Neural cell (in vitro differentiated cells): ENCODE data around the gene MACROD1. TPM values are rescaled to one million over a fixed set of nuclear protein-coding genes. Genes with fewer than 3 reads are reported as not detected.

ENCODE experiments used
- H2AFZ ChIP-seq: fragments of 200-600, 300-800 bp; sonication (generic), shearing (Covaris generic); 2 replicates; pipeline ENCODE4 v1.6.0; 2014; ENCODE audit warnings: low read depth, mild to moderate bottlenecking, antibody characterized with exemption, low read length, moderate library complexity
- H3F3A ChIP-seq: fragments of 200-600 bp; shearing (Covaris generic); 2 replicates; pipeline ENCODE4 v1.6.1; 2016; ENCODE audit warnings: mild to moderate bottlenecking, moderate library complexity, mixed read lengths, antibody characterized with exemption, low read length; ENCODE audit not compliant: insufficient read depth, poor library complexity, severe bottlenecking
- H3K27ac ChIP-seq: fragments of 200-600, 300-800 bp; sonication (generic), shearing (Covaris generic); 2 replicates; pipeline ENCODE4 v1.5.1; 2014; ENCODE audit warnings: mild to moderate bottlenecking, low read length, moderate library complexity
- H3K27me3 ChIP-seq: fragments of 300-800, 200-600 bp; sonication (generic), shearing (Covaris generic); 2 replicates; pipeline ENCODE4 v1.6.0; 2014; ENCODE audit warnings: mild to moderate bottlenecking, low read depth, low read length, moderate library complexity; ENCODE audit not compliant: insufficient read depth
- H3K36me3 ChIP-seq: fragments of 300-800, 200-600 bp; sonication (generic), shearing (Covaris generic); 2 replicates; pipeline ENCODE4 v1.5.1; 2014; ENCODE audit warnings: mild to moderate bottlenecking, antibody characterized with exemption, low read length, moderate library complexity; ENCODE audit not compliant: insufficient read depth
- H3K4me2 ChIP-seq: fragments of 300-800, 200-600 bp; sonication (generic), shearing (Covaris generic); 2 replicates; pipeline ENCODE4 v1.6.0; 2014; ENCODE audit warnings: mild to moderate bottlenecking, low read length
- H3K4me3 ChIP-seq: fragments of 300-800, 200-600 bp; sonication (generic), shearing (Covaris generic); 2 replicates; pipeline ENCODE4 v1.5.1; 2014; ENCODE audit warnings: mild to moderate bottlenecking, low read length, moderate library complexity
- H3K79me2 ChIP-seq: fragments of 200-600 bp; shearing (Covaris generic); replicated peaks from 2 replicates; pipeline ENCODE4 v1.6.0; 2014; ENCODE audit warnings: mild to moderate bottlenecking, low read length, moderate library complexity; ENCODE audit not compliant: insufficient read depth
- H3K9ac ChIP-seq: fragments of 300-800, 200-600 bp; sonication (generic), shearing (Covaris generic); 2 replicates; pipeline ENCODE4 v1.6.1; 2016; ENCODE audit warnings: mild to moderate bottlenecking, low read length, mixed read lengths
- H3K9me2 ChIP-seq: fragments of 200-600 bp; shearing (Covaris generic); 2 replicates; pipeline ENCODE4 v1.6.1; 2016; ENCODE audit warnings: mild to moderate bottlenecking, low read length, mixed read lengths; ENCODE audit not compliant: insufficient read depth
- H3K9me3 ChIP-seq: fragments of 200-600, 300-800 bp; sonication (generic), shearing (Covaris generic); 2 replicates; pipeline ENCODE4 v1.6.1; 2016; ENCODE audit warnings: mild to moderate bottlenecking, mixed run types, low read length, moderate library complexity, mixed read lengths
- H4K20me1 ChIP-seq: fragments of 200-600 bp; shearing (Covaris generic); 2 replicates; pipeline ENCODE4 v1.6.1; 2016; ENCODE audit warnings: mild to moderate bottlenecking, mixed run types; ENCODE audit not compliant: insufficient read depth
- CTCF ChIP-seq: fragments of 450-650 bp; IDR thresholded peaks from 2 replicates; pipeline ENCODE4 v1.5.1; 2014; ENCODE audit warnings: antibody characterized with exemption, mild to moderate bottlenecking, moderate library complexity; ENCODE audit not compliant: poor library complexity, severe bottlenecking
- EP300 ChIP-seq: fragments of 450-650 bp; conservative IDR thresholded peaks from 2 replicates; pipeline ENCODE4 v1.6.1; 2014; ENCODE audit warnings: antibody characterized with exemption, mild to moderate bottlenecking, moderate library complexity; ENCODE audit not compliant: poor library complexity, severe bottlenecking
- EZH2 ChIP-seq: fragments of 200-600, 300-800 bp; shearing (Covaris generic), sonication (generic); IDR thresholded peaks from 2 replicates; pipeline ENCODE4 v1.6.1; 2014; ENCODE audit warnings: antibody characterized with exemption, low read length, borderline replicate concordance, mild to moderate bottlenecking; ENCODE audit not compliant: insufficient read depth, poor library complexity, severe bottlenecking
- MXI1 ChIP-seq: fragments of 450-650 bp; conservative IDR thresholded peaks from 2 replicates; pipeline ENCODE4 v1.6.1; 2014; ENCODE audit warnings: antibody characterized with exemption, mild to moderate bottlenecking; ENCODE audit not compliant: poor library complexity, severe bottlenecking
- POLR2AphosphoS5 ChIP-seq: IDR thresholded peaks from 2 replicates; pipeline ENCODE4 v1.6.1; 2012
- RAD21 ChIP-seq: fragments of 450-650 bp; conservative IDR thresholded peaks from 2 replicates; pipeline ENCODE4 v1.6.1; 2014; ENCODE audit warnings: antibody characterized with exemption, mild to moderate bottlenecking, moderate library complexity
- REST ChIP-seq: IDR thresholded peaks from 2 replicates; pipeline ENCODE4 v1.6.1; 2012; ENCODE audit warnings: borderline replicate concordance
- SMC3 ChIP-seq: fragments of 450-650 bp; conservative IDR thresholded peaks from 2 replicates; pipeline ENCODE4 v1.6.1; 2014; ENCODE audit warnings: antibody characterized with exemption, mild to moderate bottlenecking, moderate library complexity; ENCODE audit not compliant: poor library complexity
- TAF1 ChIP-seq: IDR thresholded peaks from 2 replicates; pipeline ENCODE4 v1.6.1; 2012; ENCODE audit warnings: low read depth
- polyA plus RNA-seq: library from polyadenylated mRNA; depleted of rRNA; stranded (reverse); fragments of >200 nt; gene quantifications from 2 replicates; pipeline ENCODE4 v1.2.3, GENCODE V29; 2014

Gene MACROD1
- polyA plus RNA-seq, 1 donor from 2014 or later, result 30.8 TPM

DNA sequence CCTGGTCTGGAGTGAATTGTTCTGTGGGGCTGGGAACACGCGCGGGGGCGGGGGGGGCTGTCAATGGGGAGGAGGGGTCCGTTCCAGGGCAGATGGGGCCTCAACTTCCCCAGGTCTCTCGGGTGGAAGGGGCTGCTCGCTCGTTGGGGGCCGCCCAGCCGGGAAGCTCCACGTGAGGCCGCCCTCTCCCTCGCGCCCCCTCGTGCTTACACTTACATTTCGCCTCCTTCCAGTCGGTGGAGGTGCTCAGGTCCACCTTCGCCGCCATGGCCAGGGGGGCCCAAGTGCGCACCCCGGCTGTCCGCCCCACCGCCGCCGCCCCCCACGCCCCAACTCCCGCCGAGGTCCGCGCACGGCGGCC lies 452 bp downstream of the MACROD1 start:
- H3K27ac ChIP-seq, result no peak overlapping the region
- no peak overlapping the region for H3K4me2 ChIP-seq
- no peaks in the 10 kb centered on the region for H3K27me3 ChIP-seq
- no peak overlapping the region for H2AFZ ChIP-seq
- H3K4me3 ChIP-seq, result peak overlapping the region; percentile 84
- peak overlapping the region; percentile 56 for H3K9ac ChIP-seq
- no peaks in the 10 kb centered on the region for H3K36me3 ChIP-seq
- TF ChIP-seq POLR2AphosphoS5 (no peak), EP300 (no peak), MXI1 (no peak), SMC3 (no peak), REST (no peak), RAD21 (no peak), CTCF (no peak)
- no peaks in the 10 kb centered on the region for H3F3A ChIP-seq
- H3K9me3 ChIP-seq, result no peaks in the 10 kb centered on the region
- H4K20me1 ChIP-seq, result no peaks in the 10 kb centered on the region
- no peaks in the 10 kb centered on the region for H3K9me2 ChIP-seq
- H3K79me2 ChIP-seq, result no peaks in the 10 kb centered on the region

DNA sequence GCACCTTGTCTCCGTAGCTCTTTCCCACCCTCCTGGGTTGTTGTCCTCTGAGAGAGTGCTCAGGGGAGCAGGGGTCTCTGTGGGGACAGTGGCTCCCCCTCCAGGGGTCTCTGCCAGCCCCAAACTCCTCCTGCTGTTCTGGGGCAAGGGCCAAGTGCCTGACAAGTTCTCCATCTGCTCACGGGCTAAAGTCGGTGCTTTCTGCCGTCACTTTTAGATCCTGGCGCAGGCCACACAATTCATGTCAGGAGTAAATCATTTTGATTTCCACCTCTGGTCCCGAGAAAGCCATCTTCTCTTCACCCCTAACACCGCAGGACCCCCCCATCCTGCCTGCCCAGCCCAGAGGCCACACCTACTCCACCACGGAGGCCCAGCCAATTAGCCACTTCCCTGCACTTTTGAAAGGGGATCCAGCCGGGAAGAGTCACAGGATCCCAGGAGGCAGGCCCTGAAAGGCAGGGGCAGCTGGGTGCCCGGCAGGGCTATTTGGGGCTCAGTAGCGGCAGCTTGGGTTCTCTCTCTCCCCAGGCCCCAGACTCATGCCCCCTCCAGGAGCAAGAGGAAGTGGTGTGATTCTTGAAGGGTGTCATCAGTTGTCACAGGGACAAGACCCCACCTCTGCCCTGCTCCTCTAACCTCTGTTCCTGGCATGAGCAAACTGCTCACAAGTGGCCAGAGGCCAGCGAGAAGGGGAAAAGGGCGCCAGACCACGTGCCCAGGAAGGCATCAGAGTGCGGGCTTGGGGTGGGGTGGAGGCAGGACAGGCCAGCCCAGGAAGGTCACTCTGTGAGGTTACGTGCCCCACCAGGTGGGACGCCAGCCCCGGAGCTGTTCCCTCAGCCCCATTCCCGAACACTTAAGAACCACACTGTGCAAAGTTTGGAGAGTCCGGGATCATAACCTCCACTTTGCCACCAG lies 1.3 kb downstream of the MACROD1 start:
- Histone ChIP-seq H4K20me1 (no peaks in the 10 kb centered on the region), H3F3A (no peaks in the 10 kb centered on the region), H3K79me2 (no peaks in the 10 kb centered on the region), H3K9ac (no peak overlapping the region), H3K9me3 (no peaks in the 10 kb centered on the region), H3K27ac (no peak overlapping the region), H3K36me3 (no peaks in the 10 kb centered on the region), H3K27me3 (no peaks in the 10 kb centered on the region), H2AFZ (no peak overlapping the region), H3K4me3 (peak overlapping the region; percentile 84), H3K9me2 (no peaks in the 10 kb centered on the region), H3K4me2 (no peak overlapping the region)
- TF ChIP-seq EZH2 (no peak), SMC3 (no peak), MXI1 (no peak), RAD21 (no peak), REST (no peak), CTCF (no peak), TAF1 (no peak), EP300 (no peak), POLR2AphosphoS5 (no peak)
